Thyroid gland (tissue), 4 donors: ENCODE results near the gene ERCC1.

ENCODE experiments used
- CTCF ChIP-seq, 6 experiments: fragments of 200-600 bp in 3 of 6; fragments of 450-650 bp in 3 of 6; sonication (generic) in 3 of 6; IDR thresholded peaks; one replicate each; pipeline ENCODE4 v1.5.1; 2016 to 2019; ENCODE audit warnings: antibody characterized with exemption in 6 of 6, mild to moderate bottlenecking in 2 of 6, inconsistent platforms in 1 of 6, moderate library complexity in 1 of 6
- POLR2A ChIP-seq, 2 donors: fragments of 450-650 bp; IDR thresholded peaks; one replicate each; pipeline ENCODE4 v1.6.1; 2017; ENCODE audit warnings: antibody characterized with exemption in 2 of 2, mild to moderate bottlenecking in 2 of 2, moderate library complexity in 1 of 2

- no peak for TF ChIP-seq POLR2A (IDR thresholded peaks at IDR 0.05)
- TF ChIP-seq CTCF (IDR thresholded peaks at IDR 0.05): no peak
Observed at GRCh38 chr19:45419895-45420294, 3.8 kb downstream of the ERCC1 start.
